ENCODE measurements around the gene ORC3. TPM values are rescaled to one million over a fixed set of nuclear protein-coding genes. Genes with fewer than 3 reads are reported as not detected.

The ORC3 gene
- polyA plus RNA-seq, 1 donor (not counting 4 experiments of a cell fraction or from before 2014, with no cell fraction given) = 37.4 TPM

DNA sequence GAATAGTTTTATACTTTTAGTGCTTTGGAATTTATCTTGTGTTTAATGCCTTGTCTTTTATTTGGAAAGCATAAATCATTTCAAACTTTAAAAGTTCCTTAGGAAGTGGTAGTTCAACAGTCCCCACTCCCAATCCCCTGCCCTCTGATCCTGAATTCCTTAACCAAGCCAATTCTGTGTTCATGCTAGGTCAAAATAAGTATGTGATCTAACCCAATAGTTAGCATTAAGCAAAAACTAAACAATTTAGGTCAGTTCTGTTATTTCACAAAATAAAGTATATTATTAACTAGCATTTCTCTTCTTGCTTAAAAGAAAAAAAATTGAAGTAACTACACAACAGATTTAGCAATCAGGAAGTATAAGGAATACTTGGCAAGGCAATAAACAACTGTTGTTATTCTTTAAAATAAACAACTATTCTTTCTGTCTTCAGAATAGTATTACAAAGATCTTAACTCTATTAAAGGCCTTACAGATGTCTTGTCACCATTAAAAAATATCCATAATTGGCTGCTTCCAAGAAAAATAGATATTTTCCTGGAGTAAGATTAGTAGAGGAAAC, 75.1 kb downstream of the ORC3 start:
- Histone ChIP-seq H3K79me2 (ENCODE audit: control insufficient read depth, insufficient read depth, low read length) (no peaks in the 10 kb centered on the region), H3K4me1 (ENCODE audit: control insufficient read depth, extremely low read depth, insufficient read depth, low read length) (no peaks in the 10 kb centered on the region), H3K9me1 (ENCODE audit: control insufficient read depth, extremely low read depth, insufficient read depth, low read length) (no peaks in the 10 kb centered on the region), H3K4me3 (ENCODE audit: control insufficient read depth in 2 of 3, extremely low read depth in 1 of 3, insufficient read depth in 2 of 3, low read depth in 1 of 3, low read length in 3 of 3) (no peak overlapping the region), H3K9me3 (ENCODE audit: control insufficient read depth, low read depth, low read length) (no peaks in the 10 kb centered on the region), H3K4me2 (ENCODE audit: control insufficient read depth, extremely low read depth, insufficient read depth, low read depth, low read length) (no peak overlapping the region), H3K27me3 (ENCODE audit: control insufficient read depth, extremely low read depth, insufficient read depth, low read length) (no peaks in the 10 kb centered on the region), H3K27ac (ENCODE audit: control insufficient read depth, insufficient read depth, low read length) (no peak overlapping the region), H4K20me1 (ENCODE audit: control insufficient read depth, extremely low read depth, insufficient read depth, low read length) (no peaks in the 10 kb centered on the region), H2AFZ (ENCODE audit: control insufficient read depth, low read length) (no peak overlapping the region), H3K9ac (ENCODE audit: control insufficient read depth, extremely low read depth, insufficient read depth, low read length) (no peak overlapping the region), H3K36me3 (ENCODE audit: control insufficient read depth in 2 of 2, extremely low read depth in 1 of 2, insufficient read depth in 2 of 2, low read length in 2 of 2) (peaks cover 0 to 3% of the 10 kb centered on the region in 2 experiments)
- FAIRE-seq (no peak), DNase-seq (ENCODE audit: low read depth, low spot score) (no peak)
- no peak for TF ChIP-seq CTCF (optimal IDR thresholded peaks at IDR 0.05 in 1 of 3, IDR thresholded peaks at IDR 0.05 in 1 of 3, conservative IDR thresholded peaks at IDR 0.05 in 1 of 3; ENCODE audit: extremely low read depth in 1 of 3, insufficient read depth in 2 of 3, low read length in 3 of 3)
- no peak for TF ChIP-seq EZH2 (IDR thresholded peaks at IDR 0.05; ENCODE audit: low read length)
- dilution Hi-C loops (cut with MboI; ENCODE audit: extremely low pct_ligation_motif_present, low sequenced_read_pairs) = no loop called here

DNA sequence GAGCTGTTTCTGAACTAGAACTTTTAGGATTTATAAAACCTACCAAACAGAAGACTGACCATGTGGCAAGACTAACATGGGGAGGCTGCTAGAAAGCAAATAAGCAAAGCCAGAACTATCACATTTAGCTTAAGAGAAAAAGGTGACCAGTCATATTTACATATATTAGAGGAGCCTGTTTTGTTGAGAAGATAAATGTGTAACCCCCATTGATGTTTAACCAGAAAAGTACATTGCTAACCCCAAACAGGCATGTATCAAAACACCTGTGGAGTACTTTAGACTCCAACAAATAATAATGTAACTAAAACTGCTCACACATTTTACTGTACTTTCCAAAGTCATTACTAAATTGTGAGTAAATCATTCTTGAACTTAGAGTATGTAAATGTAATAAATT, 77.1 kb downstream of the ORC3 start:
- Histone ChIP-seq H3K9ac (ENCODE audit: control insufficient read depth, extremely low read depth, insufficient read depth, low read length) (no peak overlapping the region), H2AFZ (ENCODE audit: control insufficient read depth, low read length) (no peak overlapping the region), H3K36me3 (ENCODE audit: control insufficient read depth in 2 of 2, extremely low read depth in 1 of 2, insufficient read depth in 2 of 2, low read length in 2 of 2) (peaks cover 1 to 11% of the 10 kb centered on the region in 2 experiments), H3K9me3 (ENCODE audit: control insufficient read depth, low read depth, low read length) (no peaks in the 10 kb centered on the region), H3K27me3 (ENCODE audit: control insufficient read depth, extremely low read depth, insufficient read depth, low read length) (no peaks in the 10 kb centered on the region), H4K20me1 (ENCODE audit: control insufficient read depth, extremely low read depth, insufficient read depth, low read length) (no peaks in the 10 kb centered on the region), H3K79me2 (ENCODE audit: control insufficient read depth, insufficient read depth, low read length) (no peaks in the 10 kb centered on the region), H3K4me1 (ENCODE audit: control insufficient read depth, extremely low read depth, insufficient read depth, low read length) (no peaks in the 10 kb centered on the region), H3K4me3 (ENCODE audit: control insufficient read depth in 2 of 3, extremely low read depth in 1 of 3, insufficient read depth in 2 of 3, low read depth in 1 of 3, low read length in 3 of 3) (no peak overlapping the region), H3K9me1 (ENCODE audit: control insufficient read depth, extremely low read depth, insufficient read depth, low read length) (no peaks in the 10 kb centered on the region), H3K27ac (ENCODE audit: control insufficient read depth, insufficient read depth, low read length) (no peak overlapping the region), H3K4me2 (ENCODE audit: control insufficient read depth, extremely low read depth, insufficient read depth, low read depth, low read length) (no peak overlapping the region)
- no peak for DNase-seq (ENCODE audit: low read depth, low spot score)
- TF ChIP-seq CTCF (optimal IDR thresholded peaks at IDR 0.05 in 1 of 3, IDR thresholded peaks at IDR 0.05 in 1 of 3, conservative IDR thresholded peaks at IDR 0.05 in 1 of 3; ENCODE audit: extremely low read depth in 1 of 3, insufficient read depth in 2 of 3, low read length in 3 of 3) (no peak), EZH2 (IDR thresholded peaks at IDR 0.05; ENCODE audit: low read length) (no peak)
- no peak for FAIRE-seq
- dilution Hi-C loops (cut with MboI; ENCODE audit: extremely low pct_ligation_motif_present, low sequenced_read_pairs) = no loop called here

Measured in keratinocyte (primary cell).